GM12892 (cell line): ENCODE data around the gene SHB.

Experiments used
- POLR2A ChIP-seq: IDR thresholded peaks from 2 replicates; pipeline ENCODE4 v1.6.1; 2011; ENCODE audit warnings: low read depth, low read length, control low read depth
- POLR2AphosphoS5 ChIP-seq: IDR thresholded peaks from 2 replicates; pipeline ENCODE4 v1.6.1; 2011; ENCODE audit warnings: low read depth, low read length, control low read depth

DNA sequence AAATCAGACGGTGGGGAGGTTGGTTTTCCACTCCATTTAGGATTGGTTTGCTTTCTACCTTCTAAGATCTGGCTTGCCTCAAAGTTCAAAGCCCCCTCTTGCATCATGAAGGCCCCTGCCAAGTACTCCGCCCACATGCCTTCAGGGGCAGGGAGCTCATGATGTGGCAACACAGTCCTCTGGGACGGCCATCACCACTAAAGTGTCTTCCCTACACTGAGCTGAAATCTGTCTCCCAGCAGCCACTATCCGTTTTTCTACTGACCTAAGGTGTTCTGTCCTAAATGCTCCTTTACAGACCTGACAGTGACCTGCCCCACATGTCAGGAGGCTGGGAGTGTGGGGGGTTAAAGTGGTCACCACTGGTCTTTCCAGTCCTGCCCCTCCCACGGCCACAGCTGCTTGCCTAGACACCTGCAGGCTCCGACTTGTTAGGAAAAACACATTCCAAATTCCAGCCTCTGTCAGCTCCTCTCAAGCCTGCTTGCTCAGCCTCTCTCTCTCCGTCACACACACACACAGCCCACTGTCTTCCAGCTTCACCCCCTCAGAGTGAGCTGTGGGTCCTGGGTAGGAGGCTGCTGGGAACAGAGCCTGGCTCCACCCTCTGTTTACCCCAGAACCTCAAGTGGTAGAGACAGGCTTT, 44.9 kb downstream of the SHB start:
- no peak for TF ChIP-seq POLR2AphosphoS5
- TF ChIP-seq POLR2A: no peak
